Natural killer cell treated with Interleukin-12 subunit alpha and Interleukin-12 subunit beta and Interleukin-15 and Interleukin-18, amount 100 ng/mL, for 72 hours (primary cell): Measurements from ENCODE around the gene SUSD5. TPM values are rescaled to one million over a fixed set of nuclear protein-coding genes. Genes with fewer than 3 reads are reported as not detected.
A peak's percentile ranks its signal among the peaks of the same experiment; 100 is the strongest.
"Not testable (repeated sequence)": the region's sequence is repeated elsewhere in the genome, so short reads cannot be mapped to it uniquely, and the experiment has no call there.

Experiments
- ATAC-seq, 2 donors: fragments of 150-1000 bp; cut with Tn5 transposase in 1 of 2; sonication (Bioruptor Pico), chemical (Tn5 transposase) in 1 of 2; 2 replicates each; pipeline ENCODE4 v1.10.0; 2021
- DNase-seq: peaks from one replicate; pipeline ENCODE4 v3.0.0; 2022; ENCODE audit warnings: low spot score
- H3K27ac Mint-ChIP-seq, 2 donors: 1 replicate in 1 of 2; 2 replicates in 1 of 2; pipeline ENCODE4 v1.8.0; 2022; ENCODE audit warnings: mixed read lengths in 2 of 2, mild to moderate bottlenecking in 1 of 2, moderate library complexity in 1 of 2
- H3K27me3 Mint-ChIP-seq, 2 donors: 1 replicate in 1 of 2; 2 replicates in 1 of 2; pipeline ENCODE4 v1.8.0; 2022; ENCODE audit warnings: mixed read lengths in 2 of 2
- H3K36me3 Mint-ChIP-seq: one replicate; pipeline ENCODE4 v1.8.0; 2022; ENCODE audit warnings: mixed read lengths
- H3K4me1 Mint-ChIP-seq, 2 donors: 1 replicate in 1 of 2; 2 replicates in 1 of 2; pipeline ENCODE4 v1.8.0; 2022; ENCODE audit warnings: low read depth in 2 of 2, mixed read lengths in 2 of 2, mild to moderate bottlenecking in 1 of 2
- H3K4me3 Mint-ChIP-seq: one replicate; pipeline ENCODE4 v1.8.0; 2022; ENCODE audit warnings: mixed read lengths
- H3K9me3 Mint-ChIP-seq: 2 replicates; pipeline ENCODE4 v1.8.0; 2022; ENCODE audit warnings: mixed read lengths
- total RNA-seq, 2 donors: library from RNA; stranded (reverse); gene quantifications; one replicate each; pipeline ENCODE4 v1.2.3, GENCODE V29; 2022

Gene SUSD5
- total RNA-seq, 2 donors from 2014 or later, result not detected

DNA sequence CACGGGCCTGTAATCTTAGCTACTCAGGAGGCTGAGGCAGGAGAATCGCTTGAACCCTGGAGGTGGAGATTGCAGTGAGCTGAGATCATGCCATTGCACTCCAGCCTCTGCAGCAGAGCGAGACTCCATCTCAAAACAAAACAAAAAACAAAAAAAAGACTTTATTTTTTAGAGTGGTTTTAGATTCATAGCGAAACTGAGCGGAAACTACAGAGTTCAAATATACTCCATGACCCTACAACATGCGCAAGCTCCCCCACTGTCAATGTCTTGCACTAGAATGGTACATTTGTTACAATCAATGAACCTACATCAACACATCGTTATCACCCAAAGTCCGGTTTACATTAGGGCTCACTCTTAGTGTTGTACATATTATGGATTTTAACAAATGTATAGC lies 107.0 kb downstream of the SUSD5 start:
- no peak overlapping the region for H3K27ac Mint-ChIP-seq
- peaks cover 0 to 7% of the 10 kb centered on the region in 2 donors for H3K27me3 Mint-ChIP-seq
- ATAC-seq, result peak in 1 of 2 donors; percentile 6
- no peaks in the 10 kb centered on the region for H3K9me3 Mint-ChIP-seq
- H3K36me3 Mint-ChIP-seq, result no peaks in the 10 kb centered on the region
- H3K4me1 Mint-ChIP-seq, result peaks cover 7 to 18% of the 10 kb centered on the region in 2 donors
- no peak for DNase-seq
- peak overlapping the region; percentile 85 for H3K4me3 Mint-ChIP-seq

DNA sequence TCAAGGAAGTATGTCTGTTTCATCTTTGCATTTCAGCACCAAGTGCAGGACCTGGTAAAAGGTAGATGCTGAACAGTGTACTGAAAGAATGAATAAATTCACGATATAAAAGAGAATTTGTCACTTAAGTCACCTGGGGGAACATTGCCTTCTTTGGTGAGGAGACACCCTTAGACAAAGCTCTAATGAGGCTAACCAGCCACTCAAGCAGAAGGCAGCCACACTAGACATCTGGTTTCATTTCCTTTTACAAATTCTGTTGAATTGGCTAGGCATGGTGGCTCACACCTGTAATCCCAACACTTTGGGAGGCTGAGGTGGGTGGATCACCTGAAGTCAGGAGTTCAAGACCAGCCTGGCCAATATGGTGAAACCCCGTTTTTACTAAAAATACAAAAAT lies 111.8 kb downstream of the SUSD5 start:
- not testable (repeated sequence) for H3K4me1 Mint-ChIP-seq, H3K36me3 Mint-ChIP-seq, H3K9me3 Mint-ChIP-seq, H3K27ac Mint-ChIP-seq, H3K4me3 Mint-ChIP-seq, DNase-seq, ATAC-seq
- H3K27me3 Mint-ChIP-seq, result peaks cover 0 to 12% of the 10 kb centered on the region in 2 donors

DNA sequence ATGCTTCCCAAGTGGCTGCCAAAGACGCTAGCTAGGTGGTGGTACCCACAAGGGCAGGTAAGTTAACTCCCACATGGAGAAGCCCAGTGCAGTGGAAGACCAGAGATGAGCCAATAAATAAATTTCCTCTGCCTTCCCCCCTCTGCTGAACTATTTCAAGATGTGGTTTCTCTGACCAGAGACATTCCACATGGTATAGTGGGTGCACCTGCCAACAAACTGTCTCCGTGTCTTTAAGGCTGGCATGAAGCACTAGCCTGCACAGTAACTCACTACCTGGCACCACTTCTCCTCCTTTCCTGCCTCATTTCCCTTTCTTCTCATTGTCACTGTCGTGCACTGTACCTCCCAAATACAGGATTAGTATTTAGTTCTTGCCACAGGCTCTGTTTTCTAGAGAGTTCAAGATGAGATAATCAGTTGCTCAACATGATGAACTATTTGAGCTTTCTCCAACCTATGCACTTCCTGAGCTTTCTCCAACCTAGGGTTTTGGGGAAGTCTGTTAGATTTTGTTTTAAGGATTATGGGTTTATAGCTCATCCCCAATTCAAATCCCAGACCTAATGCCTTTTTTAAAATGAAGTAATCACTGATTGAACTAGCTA lies 113.2 kb downstream of the SUSD5 start:
- H3K36me3 Mint-ChIP-seq, result no peaks in the 10 kb centered on the region
- peaks cover 0 to 12% of the 10 kb centered on the region in 2 donors for H3K27me3 Mint-ChIP-seq
- ATAC-seq (no peak), DNase-seq (no peak)
- no peaks in the 10 kb centered on the region for H3K9me3 Mint-ChIP-seq
- no peak overlapping the region for H3K4me3 Mint-ChIP-seq
- H3K4me1 Mint-ChIP-seq, result no peaks in the 10 kb centered on the region
- H3K27ac Mint-ChIP-seq, result no peak overlapping the region

DNA sequence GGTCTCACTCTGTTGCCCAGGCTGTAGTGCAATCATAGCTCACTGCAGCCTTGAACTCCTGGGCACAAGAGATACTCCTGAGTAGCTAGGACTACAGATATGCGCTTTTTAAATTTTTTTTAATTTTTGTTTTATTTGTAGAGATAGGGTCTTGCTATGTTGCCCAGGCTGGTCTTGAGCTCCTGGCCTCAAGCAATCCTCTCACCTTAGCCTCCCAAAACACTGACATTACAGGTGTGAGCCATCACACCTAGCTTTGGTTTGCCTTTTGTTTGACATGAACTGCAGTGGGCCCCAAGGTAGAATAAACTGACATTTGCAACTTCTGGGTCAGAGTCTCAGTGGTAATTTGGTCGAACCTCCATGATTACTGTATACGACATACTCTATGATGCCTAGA lies 113.8 kb downstream of the SUSD5 start:
- no peaks in the 10 kb centered on the region for H3K9me3 Mint-ChIP-seq
- H3K36me3 Mint-ChIP-seq, result no peaks in the 10 kb centered on the region
- DNase-seq (no peak), ATAC-seq (no peak)
- peaks cover 0 to 12% of the 10 kb centered on the region in 2 donors for H3K27me3 Mint-ChIP-seq
- no peak overlapping the region for H3K27ac Mint-ChIP-seq
- no peak overlapping the region for H3K4me3 Mint-ChIP-seq
- no peaks in the 10 kb centered on the region for H3K4me1 Mint-ChIP-seq

DNA sequence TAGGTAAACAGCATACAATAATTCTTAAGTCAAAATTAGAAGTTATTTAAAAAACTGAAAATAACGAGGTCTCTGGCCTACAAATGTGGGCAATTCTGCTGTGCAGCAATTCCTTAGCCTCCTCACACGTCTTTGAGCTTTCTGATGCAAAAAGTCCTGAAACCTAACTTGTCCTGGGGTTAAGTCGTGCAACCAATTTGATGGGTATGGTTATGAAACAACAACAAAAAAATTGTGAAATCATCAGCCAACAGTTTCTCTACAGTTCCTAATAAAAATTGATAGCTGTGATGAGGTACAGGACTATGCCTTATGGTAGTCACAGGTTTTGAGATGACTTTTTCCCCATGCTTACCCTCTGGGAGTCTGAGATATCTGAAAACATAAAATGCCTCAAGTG lies 115.1 kb downstream of the SUSD5 start:
- no peak overlapping the region for H3K27ac Mint-ChIP-seq
- ATAC-seq (no peak), DNase-seq (no peak)
- no peak overlapping the region for H3K4me3 Mint-ChIP-seq
- no peaks in the 10 kb centered on the region for H3K36me3 Mint-ChIP-seq
- H3K4me1 Mint-ChIP-seq, result no peaks in the 10 kb centered on the region
- peaks cover 0 to 10% of the 10 kb centered on the region in 2 donors for H3K27me3 Mint-ChIP-seq
- H3K9me3 Mint-ChIP-seq, result no peaks in the 10 kb centered on the region

DNA sequence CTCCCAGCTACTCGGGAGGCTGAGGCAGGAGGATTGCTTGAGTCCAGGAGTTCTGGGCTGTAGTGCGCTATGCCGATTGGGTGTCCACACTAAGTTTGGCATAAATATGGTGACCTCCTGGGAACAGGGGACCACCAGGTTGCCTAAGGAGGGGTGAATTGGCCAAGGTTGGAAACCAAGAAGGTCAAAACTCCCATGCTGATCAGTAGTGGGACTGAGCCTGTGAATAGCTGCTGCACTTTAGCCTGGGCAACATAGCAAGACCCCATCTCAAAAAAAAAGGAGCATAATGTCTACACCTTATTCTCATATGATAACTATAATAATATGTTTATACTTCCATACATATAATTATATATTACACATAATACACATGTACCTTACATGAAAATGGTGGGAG lies 115.6 kb downstream of the SUSD5 start:
- Mint-ChIP-seq H3K27me3 (peaks cover 0 to 10% of the 10 kb centered on the region in 2 donors), H3K4me1 (no peaks in the 10 kb centered on the region), H3K36me3 (no peaks in the 10 kb centered on the region), H3K4me3 (no peak overlapping the region), H3K27ac (no peak overlapping the region), H3K9me3 (no peaks in the 10 kb centered on the region)
- DNase-seq (no peak), ATAC-seq (no peak)

DNA sequence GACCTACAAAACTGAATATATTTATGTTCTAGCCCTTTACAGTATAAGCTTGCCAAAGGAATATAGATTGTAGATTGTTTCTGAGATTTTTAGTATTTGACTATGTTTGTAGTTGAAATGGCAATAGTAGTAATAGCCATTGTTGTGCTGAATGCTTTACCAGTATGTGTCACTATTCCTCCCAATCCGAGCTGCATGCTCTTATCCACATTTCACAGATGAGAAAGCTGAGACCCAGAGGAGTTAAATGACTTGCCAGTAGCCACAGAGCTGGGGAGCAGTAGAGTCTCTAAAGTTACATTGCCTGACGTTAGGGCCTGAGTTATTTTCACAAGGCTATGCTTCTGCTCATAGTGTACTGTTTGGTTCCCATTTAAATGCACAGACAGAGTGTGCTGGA lies 118.4 kb downstream of the SUSD5 start:
- Mint-ChIP-seq H3K27me3 (peaks cover 0 to 6% of the 10 kb centered on the region in 2 donors), H3K4me3 (no peak overlapping the region), H3K27ac (no peak overlapping the region), H3K36me3 (no peaks in the 10 kb centered on the region), H3K4me1 (peaks cover 12 to 13% of the 10 kb centered on the region in 2 donors), H3K9me3 (no peaks in the 10 kb centered on the region)
- ATAC-seq (no peak), DNase-seq (no peak)

Other genes starting within 250 kb of the SUSD5 start
- 10 to 100 TPM; 70.8 to 71.7 TPM for gene GLB1, start 121.7 kb downstream of the SUSD5 start, total RNA-seq
- 10 to 100 TPM; 14.4 to 14.5 TPM for gene TMPPE, start 121.7 kb downstream of the SUSD5 start, total RNA-seq
- gene CRTAP, start 104.8 kb downstream of the SUSD5 start, total RNA-seq, result 10 to 100 TPM; 14.9 to 19.5 TPM
- not detected for gene FBXL2, start 58.6 kb upstream of the SUSD5 start, total RNA-seq
- 100 to 1,000 TPM in 1 of 2 donors, 10 to 100 TPM in 1; 88.8 to 131 TPM for gene UBP1, start 221.6 kb upstream of the SUSD5 start, total RNA-seq